Bronchial epithelial cell (primary cell): Measurements from ENCODE around the gene SLC2A10. TPM values are rescaled to one million over a fixed set of nuclear protein-coding genes. Genes with fewer than 3 reads are reported as not detected.

Source experiments
- DNase-seq: peaks from one replicate; pipeline ENCODE4 v3.0.0-alpha.2; 2010; ENCODE audit warnings: low read depth
- FAIRE-seq: peaks from 2 replicates; lab custom pipeline; 2011; peaks lifted over from hg19 to GRCh38; lab: Jason Lieb, UNC
- H3K27me3 ChIP-seq: 2 replicates; pipeline ENCODE4 v1.5.1; 2011; ENCODE audit warnings: low read length; ENCODE audit not compliant: control insufficient read depth, insufficient read depth
- H3K36me3 ChIP-seq: 2 replicates; pipeline ENCODE4 v1.5.1; 2011; ENCODE audit warnings: low read length; ENCODE audit not compliant: control insufficient read depth, insufficient read depth
- H3K4me3 ChIP-seq: 2 replicates; pipeline ENCODE4 v1.5.1; 2011; ENCODE audit warnings: mild to moderate bottlenecking, low read depth, low read length, control low read depth
- CTCF ChIP-seq: IDR thresholded peaks from 2 replicates; pipeline ENCODE4 v1.5.1; 2011; ENCODE audit warnings: mild to moderate bottlenecking, moderate library complexity, low read length, control low read depth, inconsistent platforms; ENCODE audit not compliant: insufficient read depth, severe bottlenecking
- total RNA-seq: library from RNA; depleted of rRNA; stranded (reverse); fragments of >200 nt; gene quantifications from 2 replicates; pipeline ENCODE4 v1.2.1, GENCODE V29; 2014

SLC2A10 gene
- total RNA-seq, 1 donor from 2014 or later: 19.2 TPM

GRCh38 chr20:46704714-46705377 is 4.6 kb upstream of the SLC2A10 start:
- DNase-seq (no peak), FAIRE-seq (no peak)
- Histone ChIP-seq H3K4me3 (no peak overlapping the region), H3K27me3 (no peaks in the 10 kb centered on the region), H3K36me3 (no peaks in the 10 kb centered on the region)
- no peak for TF ChIP-seq CTCF

- no peak overlapping the region for H3K4me3 ChIP-seq
- no peak for TF ChIP-seq CTCF
- H3K27me3 ChIP-seq: no peaks in the 10 kb centered on the region
- H3K36me3 ChIP-seq: no peaks in the 10 kb centered on the region
- DNase-seq (no peak), FAIRE-seq (no peak)
Measured at GRCh38 chr20:46705378-46705729, 4.1 kb upstream of the SLC2A10 start.

GRCh38 chr20:46706242-46706641 is 3.2 kb upstream of the SLC2A10 start:
- no peaks in the 10 kb centered on the region for H3K27me3 ChIP-seq
- no peak overlapping the region for H3K4me3 ChIP-seq
- TF ChIP-seq CTCF: no peak
- no peak for DNase-seq
- FAIRE-seq: no peak
- no peaks in the 10 kb centered on the region for H3K36me3 ChIP-seq

GRCh38 chr20:46708172-46708860 is 1.1 kb upstream of the SLC2A10 start:
- Histone ChIP-seq H3K36me3 (no peaks in the 10 kb centered on the region), H3K27me3 (no peaks in the 10 kb centered on the region), H3K4me3 (peak overlapping the region; percentile 2)
- TF ChIP-seq CTCF: peak; percentile 77
- FAIRE-seq (no peak), DNase-seq (peak; percentile 58)

GRCh38 chr20:46709055-46709458 is 392 bp upstream of the SLC2A10 start:
- peak; percentile 66 for FAIRE-seq
- TF ChIP-seq CTCF: no peak
- peak; percentile 62 for DNase-seq
- H3K36me3 ChIP-seq: no peaks in the 10 kb centered on the region
- H3K27me3 ChIP-seq: no peaks in the 10 kb centered on the region
- peak overlapping the region; percentile 67 for H3K4me3 ChIP-seq
